GM23338 (cell line): ENCODE results near the gene POLR3K. TPM values are rescaled to one million over a fixed set of nuclear protein-coding genes. Genes with fewer than 3 reads are reported as not detected.

ENCODE experiments used
- ATAC-seq: fragments of 200-7000 bp; cut with Tn5 transposase; 3 replicates; pipeline ENCODE4 v1.9.1; 2020
- DNase-seq: peaks from one replicate; pipeline ENCODE4 v3.0.0-alpha.2; 2015; ENCODE audit warnings: low spot score
- H2AFZ ChIP-seq: fragments of 200-600 bp; sonication (generic); 2 replicates; pipeline ENCODE4 v1.8.0; 2016; ENCODE audit warnings: antibody characterized with exemption, mild to moderate bottlenecking, moderate library complexity
- H3F3A ChIP-seq: fragments of 200-600 bp; sonication (generic); replicated peaks from 2 replicates; pipeline ENCODE4 v1.8.0; 2017; ENCODE audit warnings: antibody characterized with exemption, mixed run types, low read depth
- H3K27ac ChIP-seq: fragments of 200-600 bp; sonication (generic); 2 replicates; pipeline ENCODE4 v1.6.1; 2016; ENCODE audit warnings: low read depth
- H3K27me3 ChIP-seq: fragments of 200-600 bp; sonication (generic); 2 replicates; pipeline ENCODE4 v1.8.0; 2016; ENCODE audit warnings: mild to moderate bottlenecking, mixed run types, moderate library complexity; ENCODE audit not compliant: insufficient read depth
- H3K36me3 ChIP-seq: fragments of 200-600 bp; sonication (generic); 2 replicates; pipeline ENCODE4 v1.8.0; 2016; ENCODE audit warnings: mild to moderate bottlenecking; ENCODE audit not compliant: insufficient read depth
- H3K4me1 ChIP-seq: fragments of 200-600 bp; sonication (generic); 2 replicates; pipeline ENCODE4 v1.8.0; 2016; ENCODE audit warnings: mild to moderate bottlenecking, moderate library complexity; ENCODE audit not compliant: insufficient read depth
- H3K4me2 ChIP-seq: fragments of 200-600 bp; sonication (generic); 2 replicates; pipeline ENCODE4 v1.7.1; 2017; ENCODE audit warnings: mixed run types
- H3K4me3 ChIP-seq: fragments of 200-600 bp; sonication (generic); 2 replicates; pipeline ENCODE4 v1.6.1; 2016; ENCODE audit warnings: mixed run types
- H3K79me2 ChIP-seq: fragments of 200-600 bp; sonication (generic); replicated peaks from 2 replicates; pipeline ENCODE4 v1.8.0; 2017; ENCODE audit warnings: mild to moderate bottlenecking; ENCODE audit not compliant: insufficient read depth
- H3K9me2 ChIP-seq: fragments of 200-600 bp; sonication (generic); 2 replicates; pipeline ENCODE4 v1.8.0; 2017; ENCODE audit not compliant: insufficient read depth
- H4K20me1 ChIP-seq: fragments of 200-600 bp; sonication (generic); replicated peaks from 2 replicates; pipeline ENCODE4 v1.8.0; 2017; ENCODE audit warnings: mild to moderate bottlenecking; ENCODE audit not compliant: insufficient read depth
- H3K27ac Mint-ChIP-seq: 2 replicates; pipeline ENCODE4 v1.8.0; 2020; ENCODE audit warnings: inconsistent platforms, mild to moderate bottlenecking, moderate library complexity, mixed read lengths
- H3K27me3 Mint-ChIP-seq: 3 replicates; pipeline ENCODE4 v1.8.0; 2022; ENCODE audit warnings: low read depth, mild to moderate bottlenecking, moderate library complexity, mixed read lengths, inconsistent platforms; ENCODE audit not compliant: insufficient read depth, poor library complexity
- H3K36me3 Mint-ChIP-seq: 3 replicates; pipeline ENCODE4 v1.8.0; 2021; ENCODE audit warnings: low read depth, mild to moderate bottlenecking, inconsistent platforms, moderate library complexity, mixed read lengths
- H3K4me1 Mint-ChIP-seq: 3 replicates; pipeline ENCODE4 v1.8.0; 2020; ENCODE audit warnings: mild to moderate bottlenecking, inconsistent platforms, mixed read lengths
- H3K4me3 Mint-ChIP-seq: 3 replicates; pipeline ENCODE4 v1.8.0; 2021; ENCODE audit warnings: moderate library complexity, mild to moderate bottlenecking, inconsistent platforms, mixed read lengths
- H3K9me3 Mint-ChIP-seq: 3 replicates; pipeline ENCODE4 v1.8.0; 2020; ENCODE audit warnings: moderate library complexity, mild to moderate bottlenecking, inconsistent platforms, mixed read lengths
- CREB1 ChIP-seq: fragments of 250-450 bp; sonication (Bioruptor Pico); IDR thresholded peaks from 2 replicates; pipeline ENCODE4 v1.5.0; 2020; ENCODE audit warnings: low read depth, mild to moderate bottlenecking, moderate library complexity
- EZH2 ChIP-seq: fragments of 200-600 bp; sonication (generic); IDR thresholded peaks from one replicate; pipeline ENCODE4 v1.8.0; 2017; ENCODE audit warnings: antibody characterized with exemption, mild to moderate bottlenecking, low read depth; ENCODE audit not compliant: unreplicated experiment
- EZH2phosphoT487 ChIP-seq: fragments of 200-600 bp; sonication (generic); IDR thresholded peaks from one replicate; pipeline ENCODE4 v1.8.1; 2018; ENCODE audit warnings: antibody characterized with exemption; ENCODE audit not compliant: unreplicated experiment
- JUNB ChIP-seq: IDR thresholded peaks from one replicate; pipeline ENCODE4 v1.6.1; 2016; ENCODE audit warnings: antibody characterized with exemption; ENCODE audit not compliant: unreplicated experiment
- NANOG ChIP-seq: IDR thresholded peaks from 2 replicates; pipeline ENCODE4 v1.6.1; 2016; ENCODE audit warnings: antibody characterized with exemption, borderline replicate concordance
- REST ChIP-seq: IDR thresholded peaks from one replicate; pipeline ENCODE4 v1.6.1; 2018; ENCODE audit warnings: antibody characterized with exemption; ENCODE audit not compliant: unreplicated experiment
- ZNF114 ChIP-seq: fragments of 250-450 bp; sonication (Bioruptor Pico); IDR thresholded peaks from 2 replicates; pipeline ENCODE4 v1.5.0; 2020; ENCODE audit warnings: mild to moderate bottlenecking, moderate library complexity
- ZNF331 ChIP-seq: fragments of 250-450 bp; sonication (Bioruptor Pico); IDR thresholded peaks from 2 replicates; pipeline ENCODE4 v1.5.0; 2020; ENCODE audit warnings: low read depth, mild to moderate bottlenecking, moderate library complexity
- polyA plus RNA-seq: library from polyadenylated mRNA; unstranded; fragments of >200 nt; fragmentation: Nextera tagmentation; extraction: Ambion mirVana; gene quantifications from 2 replicates; pipeline ENCODE4 v1.2.1, GENCODE V29; 2016
- total RNA-seq: library from RNA; depleted of rRNA; stranded (reverse); fragments of >200 nt; shearing (Covaris generic); gene quantifications from 2 replicates; pipeline ENCODE4 v1.2.3, GENCODE V29; 2014
- TF ChIP-seq, protein P1 (sequence below), 2 experiments: fragments of 200-600 bp in 1 of 2; sonication (generic) in 1 of 2; conservative IDR thresholded peaks; 2 replicates each; pipeline versions ENCODE4 v1.5.1 to v1.6.1; 2016 to 2017; ENCODE audit warnings: antibody characterized with exemption in 2 of 2, low read depth in 2 of 2, mild to moderate bottlenecking in 2 of 2, moderate library complexity in 1 of 2
- TF ChIP-seq, protein P2 (sequence below): fragments of 250-450 bp; sonication (Bioruptor Pico); IDR thresholded peaks from 2 replicates; pipeline ENCODE4 v1.5.0; 2020; ENCODE audit warnings: mild to moderate bottlenecking, moderate library complexity

The POLR3K gene
- total and polyA plus RNA-seq, 2 experiments from 2014 or later = 17.8 to 58.5 TPM

DNA sequence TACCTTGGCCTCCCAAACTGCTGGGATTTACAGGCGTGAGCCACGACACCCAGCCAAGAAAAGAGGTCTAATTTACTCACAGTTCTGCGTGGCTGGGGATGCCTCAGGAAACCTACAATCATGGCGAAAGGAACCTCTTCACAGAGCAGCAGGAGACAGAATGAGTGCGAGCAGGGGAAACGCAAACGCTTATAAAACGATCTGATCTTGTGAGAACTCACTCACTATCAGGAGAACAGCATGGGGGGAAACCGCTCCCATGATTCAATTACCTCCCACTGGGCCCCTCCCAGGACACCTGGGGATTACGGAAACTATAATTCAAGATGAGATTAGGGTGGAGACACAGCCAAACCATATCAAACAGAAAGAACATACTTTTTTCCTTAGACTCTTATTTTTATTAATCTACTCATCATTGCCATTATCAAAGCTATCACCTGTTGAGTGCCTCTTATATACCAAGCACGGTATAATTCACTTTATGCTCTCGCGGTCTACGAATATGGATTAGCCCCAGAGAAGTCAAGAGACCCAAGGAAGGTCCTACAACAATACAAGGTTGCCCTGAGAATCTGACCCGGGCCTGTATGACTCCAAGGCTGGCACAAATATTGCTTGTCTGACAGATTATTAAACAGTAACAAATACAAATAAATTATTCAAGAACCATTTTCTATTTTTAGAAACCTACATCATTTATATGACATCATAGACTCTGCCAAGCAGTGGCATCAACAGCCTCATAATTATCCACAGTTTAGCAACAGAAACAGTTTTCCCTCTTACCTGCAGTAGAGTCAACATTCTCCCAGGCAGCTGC is 2.4 kb downstream of the POLR3K start:
- no peak for DNase-seq
- Histone ChIP-seq H3F3A (0 out of 2 replicates have a peak, but pooled peaks cover 12% of the 10 kb centered on the region), H3K4me2 (0 out of 2 replicates have a peak overlapping the region, but pooled peaks have one; percentile 15), H3K4me1 (peaks cover 6% of the 10 kb centered on the region; the same call in 1 of the 2 replicates), H3K9me2 (no peaks in the 10 kb centered on the region), H3K4me3 (no peak overlapping the region), H3K79me2 (peaks cover 57% of the 10 kb centered on the region), H4K20me1 (peaks cover 19% of the 10 kb centered on the region), H3K36me3 (peaks cover 34% of the 10 kb centered on the region), H2AFZ (no peak overlapping the region), H3K27ac (no peak overlapping the region), H3K27me3 (no peaks in the 10 kb centered on the region)
- H3K9me3 Mint-ChIP-seq = peaks cover 3% of the 10 kb centered on the region
- peaks cover 6% of the 10 kb centered on the region; the same call in 2 of the 3 replicates for H3K4me1 Mint-ChIP-seq
- peaks cover 75% of the 10 kb centered on the region for H3K36me3 Mint-ChIP-seq
- ATAC-seq = no peak
- peaks cover 9% of the 10 kb centered on the region for H3K27me3 Mint-ChIP-seq
- TF ChIP-seq NANOG = no peak
- TF ChIP-seq EZH2phosphoT487 = no peak
- no peak for TF ChIP-seq ZNF114
- no peak for TF ChIP-seq JUNB
- TF ChIP-seq ZNF331 = no peak
- no peak for TF ChIP-seq REST
- TF ChIP-seq, protein P1, sequence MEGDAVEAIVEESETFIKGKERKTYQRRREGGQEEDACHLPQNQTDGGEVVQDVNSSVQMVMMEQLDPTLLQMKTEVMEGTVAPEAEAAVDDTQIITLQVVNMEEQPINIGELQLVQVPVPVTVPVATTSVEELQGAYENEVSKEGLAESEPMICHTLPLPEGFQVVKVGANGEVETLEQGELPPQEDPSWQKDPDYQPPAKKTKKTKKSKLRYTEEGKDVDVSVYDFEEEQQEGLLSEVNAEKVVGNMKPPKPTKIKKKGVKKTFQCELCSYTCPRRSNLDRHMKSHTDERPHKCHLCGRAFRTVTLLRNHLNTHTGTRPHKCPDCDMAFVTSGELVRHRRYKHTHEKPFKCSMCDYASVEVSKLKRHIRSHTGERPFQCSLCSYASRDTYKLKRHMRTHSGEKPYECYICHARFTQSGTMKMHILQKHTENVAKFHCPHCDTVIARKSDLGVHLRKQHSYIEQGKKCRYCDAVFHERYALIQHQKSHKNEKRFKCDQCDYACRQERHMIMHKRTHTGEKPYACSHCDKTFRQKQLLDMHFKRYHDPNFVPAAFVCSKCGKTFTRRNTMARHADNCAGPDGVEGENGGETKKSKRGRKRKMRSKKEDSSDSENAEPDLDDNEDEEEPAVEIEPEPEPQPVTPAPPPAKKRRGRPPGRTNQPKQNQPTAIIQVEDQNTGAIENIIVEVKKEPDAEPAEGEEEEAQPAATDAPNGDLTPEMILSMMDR (conservative IDR thresholded peaks at IDR 0.05; ENCODE audit: low read depth in 2 of 2) = no peak
- TF ChIP-seq, protein P2, sequence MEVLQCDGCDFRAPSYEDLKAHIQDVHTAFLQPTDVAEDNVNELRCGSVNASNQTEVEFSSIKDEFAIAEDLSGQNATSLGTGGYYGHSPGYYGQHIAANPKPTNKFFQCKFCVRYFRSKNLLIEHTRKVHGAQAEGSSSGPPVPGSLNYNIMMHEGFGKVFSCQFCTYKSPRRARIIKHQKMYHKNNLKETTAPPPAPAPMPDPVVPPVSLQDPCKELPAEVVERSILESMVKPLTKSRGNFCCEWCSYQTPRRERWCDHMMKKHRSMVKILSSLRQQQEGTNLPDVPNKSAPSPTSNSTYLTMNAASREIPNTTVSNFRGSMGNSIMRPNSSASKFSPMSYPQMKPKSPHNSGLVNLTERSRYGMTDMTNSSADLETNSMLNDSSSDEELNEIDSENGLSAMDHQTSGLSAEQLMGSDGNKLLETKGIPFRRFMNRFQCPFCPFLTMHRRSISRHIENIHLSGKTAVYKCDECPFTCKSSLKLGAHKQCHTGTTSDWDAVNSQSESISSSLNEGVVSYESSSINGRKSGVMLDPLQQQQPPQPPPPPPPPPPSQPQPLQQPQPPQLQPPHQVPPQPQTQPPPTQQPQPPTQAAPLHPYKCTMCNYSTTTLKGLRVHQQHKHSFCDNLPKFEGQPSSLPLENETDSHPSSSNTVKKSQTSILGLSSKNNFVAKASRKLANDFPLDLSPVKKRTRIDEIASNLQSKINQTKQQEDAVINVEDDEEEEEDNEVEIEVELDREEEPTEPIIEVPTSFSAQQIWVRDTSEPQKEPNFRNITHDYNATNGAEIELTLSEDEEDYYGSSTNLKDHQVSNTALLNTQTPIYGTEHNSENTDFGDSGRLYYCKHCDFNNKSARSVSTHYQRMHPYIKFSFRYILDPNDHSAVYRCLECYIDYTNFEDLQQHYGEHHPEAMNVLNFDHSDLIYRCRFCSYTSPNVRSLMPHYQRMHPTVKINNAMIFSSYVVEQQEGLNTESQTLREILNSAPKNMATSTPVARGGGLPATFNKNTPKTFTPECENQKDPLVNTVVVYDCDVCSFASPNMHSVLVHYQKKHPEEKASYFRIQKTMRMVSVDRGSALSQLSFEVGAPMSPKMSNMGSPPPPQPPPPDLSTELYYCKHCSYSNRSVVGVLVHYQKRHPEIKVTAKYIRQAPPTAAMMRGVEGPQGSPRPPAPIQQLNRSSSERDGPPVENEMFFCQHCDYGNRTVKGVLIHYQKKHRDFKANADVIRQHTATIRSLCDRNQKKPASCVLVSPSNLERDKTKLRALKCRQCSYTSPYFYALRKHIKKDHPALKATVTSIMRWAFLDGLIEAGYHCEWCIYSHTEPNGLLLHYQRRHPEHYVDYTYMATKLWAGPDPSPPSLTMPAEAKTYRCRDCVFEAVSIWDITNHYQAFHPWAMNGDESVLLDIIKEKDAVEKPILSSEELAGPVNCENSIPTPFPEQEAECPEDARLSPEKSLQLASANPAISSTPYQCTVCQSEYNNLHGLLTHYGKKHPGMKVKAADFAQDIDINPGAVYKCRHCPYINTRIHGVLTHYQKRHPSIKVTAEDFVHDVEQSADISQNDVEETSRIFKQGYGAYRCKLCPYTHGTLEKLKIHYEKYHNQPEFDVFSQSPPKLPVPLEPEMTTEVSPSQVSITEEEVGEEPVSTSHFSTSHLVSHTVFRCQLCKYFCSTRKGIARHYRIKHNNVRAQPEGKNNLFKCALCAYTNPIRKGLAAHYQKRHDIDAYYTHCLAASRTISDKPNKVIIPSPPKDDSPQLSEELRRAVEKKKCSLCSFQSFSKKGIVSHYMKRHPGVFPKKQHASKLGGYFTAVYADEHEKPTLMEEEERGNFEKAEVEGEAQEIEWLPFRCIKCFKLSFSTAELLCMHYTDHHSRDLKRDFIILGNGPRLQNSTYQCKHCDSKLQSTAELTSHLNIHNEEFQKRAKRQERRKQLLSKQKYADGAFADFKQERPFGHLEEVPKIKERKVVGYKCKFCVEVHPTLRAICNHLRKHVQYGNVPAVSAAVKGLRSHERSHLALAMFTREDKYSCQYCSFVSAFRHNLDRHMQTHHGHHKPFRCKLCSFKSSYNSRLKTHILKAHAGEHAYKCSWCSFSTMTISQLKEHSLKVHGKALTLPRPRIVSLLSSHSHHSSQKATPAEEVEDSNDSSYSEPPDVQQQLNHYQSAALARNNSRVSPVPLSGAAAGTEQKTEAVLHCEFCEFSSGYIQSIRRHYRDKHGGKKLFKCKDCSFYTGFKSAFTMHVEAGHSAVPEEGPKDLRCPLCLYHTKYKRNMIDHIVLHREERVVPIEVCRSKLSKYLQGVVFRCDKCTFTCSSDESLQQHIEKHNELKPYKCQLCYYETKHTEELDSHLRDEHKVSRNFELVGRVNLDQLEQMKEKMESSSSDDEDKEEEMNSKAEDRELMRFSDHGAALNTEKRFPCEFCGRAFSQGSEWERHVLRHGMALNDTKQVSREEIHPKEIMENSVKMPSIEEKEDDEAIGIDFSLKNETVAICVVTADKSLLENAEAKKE = no peak
- no peak for TF ChIP-seq EZH2
- no peak for TF ChIP-seq CREB1 (CRISPR knock-in tag)
- H3K4me3 Mint-ChIP-seq = peak overlapping the region; percentile 98
- no peak overlapping the region for H3K27ac Mint-ChIP-seq
